Vagina (tissue), 2 donors: Measurements from ENCODE around the gene STARD3NL. TPM values are rescaled to one million over a fixed set of nuclear protein-coding genes. Genes with fewer than 3 reads are reported as not detected.

Experiments used
- DNase-seq, 2 donors: peaks; one replicate each; pipeline ENCODE4 v3.0.0-alpha.2; 2017; ENCODE audit errors: extremely low spot score in 2 of 2
- H3K27ac ChIP-seq: fragments of 200-600 bp; sonication (generic); one replicate; pipeline ENCODE4 v1.5.1; 2019
- H3K27me3 ChIP-seq: fragments of 200-600 bp; sonication (generic); one replicate; pipeline ENCODE4 v1.5.1; 2019
- H3K36me3 ChIP-seq, 2 donors: fragments of 200-600 bp; sonication (generic); one replicate each; pipeline ENCODE4 v1.5.1; 2017 to 2019
- H3K4me1 ChIP-seq: fragments of 200-600 bp; sonication (generic); one replicate; pipeline ENCODE4 v1.5.1; 2019
- H3K4me3 ChIP-seq, 2 donors: fragments of 200-600 bp; sonication (generic); 1 replicate in 1 of 2; 2 replicates in 1 of 2; pipeline ENCODE4 v1.5.1; 2016 to 2019
- H3K9me3 ChIP-seq: fragments of 200-600 bp; sonication (generic); one replicate; pipeline ENCODE4 v1.5.1; 2019
- POLR2A ChIP-seq, 2 donors: fragments of 450-650 bp; IDR thresholded peaks; one replicate each; pipeline ENCODE4 v1.6.1; 2017; ENCODE audit warnings: antibody characterized with exemption in 2 of 2, mild to moderate bottlenecking in 2 of 2, moderate library complexity in 2 of 2
- POLR2AphosphoS5 ChIP-seq, 2 donors: sonication (generic); formaldehyde crosslinking; IDR thresholded peaks; one replicate each; pipeline ENCODE4 v1.9.0; 2017; ENCODE audit warnings: antibody characterized with exemption in 2 of 2, mild to moderate bottlenecking in 2 of 2, low read depth in 1 of 2; ENCODE audit not compliant: insufficient read depth in 1 of 2
- intact Hi-C: fragments of 100-400 bp; cut with DNase I; formaldehyde crosslinking; loops from one replicate; pipeline ENCODE4 v1.15.1; 2023
- total RNA-seq: library from RNA; depleted of rRNA; stranded (reverse); fragments of >200 nt; gene quantifications from one replicate; pipeline ENCODE4 v1.2.3, GENCODE V29; 2016
- TF ChIP-seq, protein P1 (sequence below), 3 experiments: fragments of 450-650 bp in 2 of 3; fragments of 200-600 bp in 1 of 3; sonication (generic) in 1 of 3; IDR thresholded peaks; one replicate each; pipeline ENCODE4 v1.5.1; 2017 to 2019; ENCODE audit warnings: antibody characterized with exemption in 3 of 3, mild to moderate bottlenecking in 2 of 3, moderate library complexity in 2 of 3

STARD3NL gene
- total RNA-seq, 1 donor from 2014 or later = 29.5 TPM

DNA sequence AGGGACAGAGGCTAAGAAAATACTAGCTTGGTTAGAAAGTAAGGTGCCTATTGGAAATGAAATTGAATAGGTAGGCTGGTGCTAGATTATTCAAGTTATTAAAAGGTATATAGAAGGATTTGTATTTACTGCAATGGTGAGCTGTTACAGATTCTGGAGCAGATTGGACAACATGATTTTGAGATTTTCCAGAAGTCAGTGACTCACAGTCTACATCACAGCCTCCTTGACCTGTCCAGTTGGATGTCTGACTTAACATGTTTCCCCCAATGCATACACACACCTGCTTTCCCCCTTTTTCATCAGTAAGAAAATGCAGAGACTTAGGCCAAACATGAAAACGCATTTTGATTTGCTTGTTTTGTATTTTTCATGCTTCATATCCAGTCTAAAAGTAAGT, 33.4 kb downstream of the STARD3NL start:
- TF ChIP-seq POLR2AphosphoS5 (IDR thresholded peaks at IDR 0.05; ENCODE audit: insufficient read depth in 1 of 2, low read depth in 1 of 2) (no peak), POLR2A (IDR thresholded peaks at IDR 0.05) (no peak)
- TF ChIP-seq, protein P1, sequence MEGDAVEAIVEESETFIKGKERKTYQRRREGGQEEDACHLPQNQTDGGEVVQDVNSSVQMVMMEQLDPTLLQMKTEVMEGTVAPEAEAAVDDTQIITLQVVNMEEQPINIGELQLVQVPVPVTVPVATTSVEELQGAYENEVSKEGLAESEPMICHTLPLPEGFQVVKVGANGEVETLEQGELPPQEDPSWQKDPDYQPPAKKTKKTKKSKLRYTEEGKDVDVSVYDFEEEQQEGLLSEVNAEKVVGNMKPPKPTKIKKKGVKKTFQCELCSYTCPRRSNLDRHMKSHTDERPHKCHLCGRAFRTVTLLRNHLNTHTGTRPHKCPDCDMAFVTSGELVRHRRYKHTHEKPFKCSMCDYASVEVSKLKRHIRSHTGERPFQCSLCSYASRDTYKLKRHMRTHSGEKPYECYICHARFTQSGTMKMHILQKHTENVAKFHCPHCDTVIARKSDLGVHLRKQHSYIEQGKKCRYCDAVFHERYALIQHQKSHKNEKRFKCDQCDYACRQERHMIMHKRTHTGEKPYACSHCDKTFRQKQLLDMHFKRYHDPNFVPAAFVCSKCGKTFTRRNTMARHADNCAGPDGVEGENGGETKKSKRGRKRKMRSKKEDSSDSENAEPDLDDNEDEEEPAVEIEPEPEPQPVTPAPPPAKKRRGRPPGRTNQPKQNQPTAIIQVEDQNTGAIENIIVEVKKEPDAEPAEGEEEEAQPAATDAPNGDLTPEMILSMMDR (IDR thresholded peaks at IDR 0.05) = no peak

DNA sequence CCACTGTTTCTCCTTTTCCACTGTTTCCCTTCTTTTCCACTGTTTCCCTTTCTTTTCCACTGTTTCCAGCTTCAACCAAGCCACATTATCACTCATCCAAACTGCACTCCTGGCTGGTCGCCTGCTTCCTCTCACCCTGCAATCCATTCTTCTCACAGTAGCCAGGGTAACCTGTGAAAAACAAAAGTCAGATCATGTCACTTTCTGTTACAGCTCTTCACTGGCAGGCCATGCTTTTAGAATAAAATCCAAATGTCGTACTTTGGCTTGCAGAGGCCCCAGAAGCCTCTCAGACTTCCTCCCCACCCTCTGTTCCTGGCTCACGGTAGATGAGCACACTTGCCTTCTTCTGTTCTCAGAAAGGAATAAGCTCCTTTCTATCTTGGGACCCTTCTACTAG, 33.9 kb downstream of the STARD3NL start:
- Histone ChIP-seq H3K27ac (peak overlapping the region; percentile 2), H3K27me3 (no peaks in the 10 kb centered on the region), H3K36me3 (peaks cover 0 to 7% of the 10 kb centered on the region in 2 donors), H3K4me1 (peaks cover 21% of the 10 kb centered on the region), H3K4me3 (no peak overlapping the region), H3K9me3 (no peaks in the 10 kb centered on the region)
- intact Hi-C loops = no loop called here
- TF ChIP-seq, protein P1 (IDR thresholded peaks at IDR 0.05) = no peak
- TF ChIP-seq POLR2A (IDR thresholded peaks at IDR 0.05) (no peak), POLR2AphosphoS5 (IDR thresholded peaks at IDR 0.05; ENCODE audit: insufficient read depth in 1 of 2, low read depth in 1 of 2) (no peak)
- no peak for DNase-seq

More for the DNA sequence above, 33.4 kb downstream of the STARD3NL start:
- no peak overlapping the region for H3K4me3 ChIP-seq
- H3K27ac ChIP-seq = peak overlapping the region; percentile 2
- no peaks in the 10 kb centered on the region for H3K9me3 ChIP-seq
- H3K27me3 ChIP-seq = no peaks in the 10 kb centered on the region
- no peak for DNase-seq
- peaks cover 21% of the 10 kb centered on the region for H3K4me1 ChIP-seq
- intact Hi-C loops = no loop called here
- peaks cover 0 to 4% of the 10 kb centered on the region in 2 donors for H3K36me3 ChIP-seq

DNA sequence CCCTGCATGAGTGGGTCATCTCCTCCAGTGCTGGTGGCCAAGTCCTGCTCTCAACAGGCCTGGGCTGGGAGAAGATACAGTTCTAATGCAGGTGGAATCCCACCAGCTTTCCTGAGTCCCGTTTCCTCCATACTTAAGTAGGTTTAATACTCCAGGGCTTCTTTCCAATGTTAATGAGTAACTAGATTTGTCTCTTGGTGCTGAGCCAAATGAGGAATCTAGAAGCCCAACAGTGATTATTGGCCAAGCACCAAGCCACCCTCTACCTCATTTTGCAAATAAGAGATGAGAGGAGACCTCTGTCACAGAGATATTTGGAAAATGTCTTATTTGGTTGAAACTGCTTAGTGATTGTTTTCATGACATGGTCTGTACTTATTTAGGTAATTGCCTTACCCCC, 37.1 kb downstream of the STARD3NL start:
- H3K9me3 ChIP-seq = no peaks in the 10 kb centered on the region
- H3K4me1 ChIP-seq = peaks cover 21% of the 10 kb centered on the region
- peaks cover 0 to 29% of the 10 kb centered on the region in 2 donors for H3K36me3 ChIP-seq
- H3K27ac ChIP-seq = peak overlapping the region; percentile 53
- H3K4me3 ChIP-seq = no peak overlapping the region
- intact Hi-C loops = no loop called here
- H3K27me3 ChIP-seq = no peaks in the 10 kb centered on the region
- no peak for DNase-seq
- TF ChIP-seq POLR2A (IDR thresholded peaks at IDR 0.05) (no peak), POLR2AphosphoS5 (IDR thresholded peaks at IDR 0.05; ENCODE audit: insufficient read depth in 1 of 2, low read depth in 1 of 2) (no peak)
- TF ChIP-seq, protein P1 (IDR thresholded peaks at IDR 0.05) = no peak

DNA sequence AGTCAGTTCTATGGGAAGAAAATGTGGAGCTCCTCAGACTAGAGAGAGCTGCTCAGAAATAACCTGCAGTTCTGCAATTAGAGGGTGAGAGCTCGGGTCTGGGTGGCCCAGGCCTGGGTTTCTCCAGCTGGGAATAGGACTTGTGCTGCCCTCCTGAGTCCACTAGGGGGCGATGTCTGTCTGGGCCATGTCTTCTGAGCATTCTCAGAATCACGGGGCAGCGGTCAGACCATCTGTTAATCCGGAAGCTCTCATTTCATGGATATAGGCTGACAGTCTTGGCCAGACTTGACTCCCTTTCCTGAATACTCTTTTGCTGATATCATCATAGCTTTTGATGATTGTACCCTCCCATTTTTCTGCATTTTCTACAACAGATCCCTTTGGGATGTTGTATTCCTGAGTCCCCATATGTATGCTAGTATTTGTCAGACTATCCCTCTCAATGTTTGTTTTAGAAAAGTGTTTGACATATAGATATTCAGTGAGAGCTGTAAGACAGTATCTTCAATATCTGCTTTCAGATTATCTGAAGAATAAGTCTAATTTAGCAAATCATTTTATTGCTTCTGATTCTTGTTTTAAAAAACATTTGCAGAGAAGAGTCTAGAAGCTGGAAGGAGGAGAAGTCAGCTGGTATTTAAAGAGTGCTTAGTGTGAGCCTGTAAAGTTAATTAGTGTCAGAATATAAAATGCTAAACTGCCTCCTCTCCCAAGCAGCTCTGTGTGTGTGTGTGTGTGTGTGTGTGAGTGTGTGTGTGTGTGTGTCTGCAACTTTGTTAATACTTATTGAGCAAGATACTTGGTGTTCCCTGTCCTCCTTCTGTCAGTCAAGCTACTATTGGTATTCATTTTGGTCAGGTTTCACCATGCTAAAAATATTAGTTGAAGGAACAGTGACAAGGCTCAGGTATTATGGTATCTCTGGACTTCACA, 38.0 kb downstream of the STARD3NL start:
- no peaks in the 10 kb centered on the region for H3K27me3 ChIP-seq
- TF ChIP-seq POLR2AphosphoS5 (IDR thresholded peaks at IDR 0.05; ENCODE audit: insufficient read depth in 1 of 2, low read depth in 1 of 2) (peak in 1 of 2 donors; percentile 15), POLR2A (IDR thresholded peaks at IDR 0.05) (no peak)
- TF ChIP-seq, protein P1 (IDR thresholded peaks at IDR 0.05) = peak; percentile 69 to 85 (median 85)
- DNase-seq = no peak
- H3K4me1 ChIP-seq = peaks cover 21% of the 10 kb centered on the region
- peaks cover 0 to 37% of the 10 kb centered on the region in 2 donors for H3K36me3 ChIP-seq
- no peaks in the 10 kb centered on the region for H3K9me3 ChIP-seq
- peak overlapping the region; percentile 53 for H3K27ac ChIP-seq
- H3K4me3 ChIP-seq = no peak overlapping the region
- intact Hi-C loops = no loop called here

DNA sequence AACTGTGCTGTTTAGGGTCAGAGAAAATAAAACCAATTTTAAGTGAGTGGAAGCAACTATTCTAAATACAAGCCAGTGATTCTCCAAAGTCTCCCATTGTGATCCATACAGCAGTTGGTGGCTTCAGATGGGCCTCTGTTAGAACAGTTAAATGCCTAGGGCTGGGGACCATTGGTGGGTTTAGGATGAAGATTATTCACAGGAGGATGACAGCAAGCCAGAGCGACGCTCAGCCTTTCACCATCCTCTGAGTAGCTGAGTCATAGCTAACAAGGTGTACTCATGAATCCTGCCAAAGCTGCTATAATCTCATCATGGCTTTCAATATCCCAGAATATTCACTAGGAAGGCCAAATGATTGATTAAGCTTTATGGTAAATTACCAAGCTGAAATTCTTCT, 39.6 kb downstream of the STARD3NL start:
- Histone ChIP-seq H3K4me3 (no peak overlapping the region), H3K27ac (no peak overlapping the region), H3K27me3 (no peaks in the 10 kb centered on the region), H3K36me3 (peaks cover 0 to 42% of the 10 kb centered on the region in 2 donors), H3K4me1 (peaks cover 12% of the 10 kb centered on the region), H3K9me3 (no peaks in the 10 kb centered on the region)
- DNase-seq = no peak
- TF ChIP-seq, protein P1 (IDR thresholded peaks at IDR 0.05) = no peak
- TF ChIP-seq POLR2AphosphoS5 (IDR thresholded peaks at IDR 0.05; ENCODE audit: insufficient read depth in 1 of 2, low read depth in 1 of 2) = no peak
- TF ChIP-seq POLR2A (IDR thresholded peaks at IDR 0.05) = no peak
- intact Hi-C loops = no loop called here
